H1 (cell line): ENCODE measurements around the gene LRTM2. TPM values are rescaled to one million over a fixed set of nuclear protein-coding genes. Genes with fewer than 3 reads are reported as not detected.

Experiments
- CTCF ChIA-PET: fragments of 300-600 bp; sonication (Branson Sonifier 250); formaldehyde crosslinking; loops from one replicate; lab custom pipeline; 2021; ENCODE audit not compliant: partially characterized antibody; lab: Charles Lee
- POLR2A ChIA-PET: fragments of 300-600 bp; sonication (Branson Sonifier 250); formaldehyde crosslinking; loops from one replicate; lab custom pipeline; 2021; ENCODE audit warnings: inconsistent platforms; ENCODE audit not compliant: partially characterized antibody; lab: Charles Lee
- DNase-seq, 2 experiments: peaks; one replicate each; pipeline versions ENCODE4 v3.0.0 to v3.0.0-alpha.2; 2010 to 2022; ENCODE audit warnings: low spot score in 2 of 2, low read depth in 1 of 2, mixed read lengths in 1 of 2
- FAIRE-seq: peaks from 2 replicates; lab custom pipeline; 2011; peaks lifted over from hg19 to GRCh38; lab: Jason Lieb, UNC
- H2AFZ ChIP-seq: 2 replicates; pipeline ENCODE4 v1.8.1; 2012; ENCODE audit warnings: low read length, inconsistent platforms
- H2AK5ac ChIP-seq: 2 replicates; pipeline ENCODE4 v1.6.1; 2013; ENCODE audit warnings: low read depth, low read length
- H2BK120ac ChIP-seq: replicated peaks from 2 replicates; pipeline ENCODE3; 2013; ENCODE audit warnings: low read depth, low read length, inconsistent platforms
- H2BK12ac ChIP-seq: 2 replicates; pipeline ENCODE4 v1.6.1; 2013; ENCODE audit warnings: low read depth, low read length
- H2BK15ac ChIP-seq: 2 replicates; pipeline ENCODE4 v1.6.1; 2013; ENCODE audit warnings: low read length
- H2BK20ac ChIP-seq: 2 replicates; pipeline ENCODE4 v1.6.1; 2013; ENCODE audit warnings: low read length
- H2BK5ac ChIP-seq: 2 replicates; pipeline ENCODE4 v1.6.1; 2013; ENCODE audit warnings: low read depth, low read length
- H3K14ac ChIP-seq: 2 replicates; pipeline ENCODE4 v1.6.1; 2013; ENCODE audit warnings: inconsistent platforms; ENCODE audit not compliant: insufficient read length
- H3K18ac ChIP-seq: 2 replicates; pipeline ENCODE4 v1.6.1; 2013; ENCODE audit warnings: low read length; ENCODE audit errors: extremely low read depth
- H3K23ac ChIP-seq: 2 replicates; pipeline ENCODE4 v1.6.1; 2013; ENCODE audit warnings: inconsistent platforms; ENCODE audit not compliant: insufficient read length
- H3K23me2 ChIP-seq: 2 replicates; pipeline ENCODE4 v1.6.1; 2013; ENCODE audit warnings: low read depth, low read length
- H3K27ac ChIP-seq: 2 replicates; pipeline ENCODE4 v1.6.1; 2011; ENCODE audit warnings: low read depth, low read length, inconsistent platforms
- H3K27me3 ChIP-seq, 4 experiments: replicated peaks in 1 of 4; 1 replicate in 1 of 4; 2 replicates in 3 of 4; pipeline versions ENCODE4 v1.6.1 to v1.8.1; 2011 to 2013; ENCODE audit warnings: low read length in 3 of 4, mild to moderate bottlenecking in 3 of 4, inconsistent platforms in 2 of 4, mixed read lengths in 2 of 4, moderate library complexity in 1 of 4; ENCODE audit not compliant: control insufficient read depth in 3 of 4, insufficient read depth in 3 of 4; ENCODE audit errors: extremely low read depth in 1 of 4
- H3K36me3 ChIP-seq, 4 experiments: 2 replicates each; pipeline versions ENCODE4 v1.6.1 to v1.8.1; 2011 to 2013; ENCODE audit warnings: mild to moderate bottlenecking in 4 of 4, low read length in 3 of 4, moderate library complexity in 2 of 4, control low read depth in 1 of 4, inconsistent platforms in 1 of 4; ENCODE audit not compliant: insufficient read depth in 4 of 4, control insufficient read depth in 2 of 4
- H3K4ac ChIP-seq: replicated peaks from 2 replicates; pipeline ENCODE3; 2013; ENCODE audit warnings: low read length, low read depth, mixed read lengths, inconsistent platforms; ENCODE audit not compliant: insufficient read length
- H3K4me1 ChIP-seq, 4 experiments: replicated peaks in 1 of 4; 1 replicate in 1 of 4; 2 replicates in 3 of 4; pipeline versions ENCODE4 v1.6.1 to v1.8.1; 2011 to 2013; ENCODE audit warnings: low read length in 3 of 4, inconsistent platforms in 2 of 4, mixed read lengths in 1 of 4; ENCODE audit not compliant: insufficient read depth in 4 of 4, control insufficient read depth in 3 of 4
- H3K4me2 ChIP-seq, 2 experiments: 2 replicates each; pipeline versions ENCODE4 v1.6.1 to v1.8.1; 2011 to 2013; ENCODE audit warnings: low read depth in 2 of 2, low read length in 2 of 2, control low read depth in 1 of 2, inconsistent platforms in 1 of 2, mild to moderate bottlenecking in 1 of 2; ENCODE audit not compliant: insufficient read depth in 1 of 2
- H3K4me3 ChIP-seq, 4 experiments: fragments of 200-600, 300-600 bp in 1 of 4; sonication (generic), shearing (Covaris generic), sonication (Bioruptor Twin) in 1 of 4; 2 replicates each; pipeline versions ENCODE4 v1.5.1 to v1.8.1; 2011 to 2016; ENCODE audit warnings: low read length in 4 of 4, low read depth in 3 of 4, control low read depth in 2 of 4, inconsistent platforms in 2 of 4, mild to moderate bottlenecking in 2 of 4, mixed read lengths in 1 of 4, moderate library complexity in 1 of 4; ENCODE audit not compliant: insufficient read depth in 2 of 4; ENCODE audit errors: extremely low read depth in 1 of 4
- H3K56ac ChIP-seq: replicated peaks from 2 replicates; pipeline ENCODE3; 2013; ENCODE audit warnings: low read depth, mild to moderate bottlenecking, mixed read lengths, low read length, inconsistent platforms; ENCODE audit not compliant: insufficient read length
- H3K79me1 ChIP-seq: 2 replicates; pipeline ENCODE4 v1.6.1; 2013; ENCODE audit warnings: low read depth, low read length, control low read depth
- H3K79me2 ChIP-seq, 2 experiments: 2 replicates each; pipeline versions ENCODE4 v1.6.1 to v1.8.1; 2012 to 2013; ENCODE audit warnings: low read length in 2 of 2, mild to moderate bottlenecking in 2 of 2, inconsistent platforms in 1 of 2; ENCODE audit not compliant: insufficient read depth in 2 of 2, control insufficient read depth in 1 of 2
- H3K9ac ChIP-seq, 4 experiments: replicated peaks in 1 of 4; 1 replicate in 1 of 4; 2 replicates in 3 of 4; pipeline versions ENCODE4 v1.6.1 to v1.8.1; 2011 to 2013; ENCODE audit warnings: low read depth in 3 of 4, low read length in 3 of 4, control low read depth in 2 of 4, mild to moderate bottlenecking in 2 of 4, moderate library complexity in 2 of 4, inconsistent platforms in 1 of 4; ENCODE audit errors: extremely low read depth in 1 of 4
- H3K9me3 ChIP-seq, 2 experiments: 2 replicates each; pipeline versions ENCODE4 v1.6.1 to v1.8.1; 2012 to 2013; ENCODE audit warnings: mild to moderate bottlenecking in 2 of 2, moderate library complexity in 2 of 2, control low read depth in 1 of 2, inconsistent platforms in 1 of 2, low read depth in 1 of 2, low read length in 1 of 2, mixed read lengths in 1 of 2; ENCODE audit not compliant: insufficient read depth in 2 of 2
- H4K20me1 ChIP-seq, 2 experiments: replicated peaks in 1 of 2; 2 replicates each; pipeline versions ENCODE3 to v1.8.1; 2011 to 2013; ENCODE audit warnings: inconsistent platforms in 2 of 2, low read length in 2 of 2, mild to moderate bottlenecking in 1 of 2; ENCODE audit not compliant: insufficient read depth in 2 of 2, control insufficient read depth in 1 of 2
- H4K5ac ChIP-seq: 2 replicates; pipeline ENCODE4 v1.6.1; 2013; ENCODE audit warnings: low read length, low read depth, mixed read lengths, inconsistent platforms; ENCODE audit not compliant: insufficient read length
- H4K8ac ChIP-seq: 2 replicates; pipeline ENCODE4 v1.8.0; 2013; ENCODE audit warnings: mild to moderate bottlenecking, moderate library complexity, low read length, inconsistent platforms; ENCODE audit not compliant: insufficient read depth; ENCODE audit errors: extremely low read depth
- H4K91ac ChIP-seq: replicated peaks from 2 replicates; pipeline ENCODE3; 2013; ENCODE audit warnings: low read length, mixed read lengths, inconsistent platforms; ENCODE audit not compliant: insufficient read length
- CEBPB ChIP-seq: IDR thresholded peaks from 2 replicates; pipeline ENCODE4 v1.6.1; 2012; ENCODE audit warnings: low read depth, low read length
- CHD2 ChIP-seq: IDR thresholded peaks from 2 replicates; pipeline ENCODE4 v1.6.1; 2012; ENCODE audit warnings: low read length, improper control_type of control experiment
- CREB1 ChIP-seq: IDR thresholded peaks from 2 replicates; pipeline ENCODE4 v1.6.1; 2012; ENCODE audit warnings: inconsistent platforms
- GABPA ChIP-seq: IDR thresholded peaks from 2 replicates; pipeline ENCODE4 v1.6.1; 2011; ENCODE audit warnings: mild to moderate bottlenecking, low read length, moderate library complexity, borderline replicate concordance; ENCODE audit not compliant: insufficient read depth
- KDM1A ChIP-seq: fragments of 200-600, 300-600 bp; sonication (generic); IDR thresholded peaks from 2 replicates; pipeline ENCODE4 v1.7.1; 2016; ENCODE audit warnings: mild to moderate bottlenecking, low read length, borderline replicate concordance
- NANOG ChIP-seq: IDR thresholded peaks from 2 replicates; pipeline ENCODE4 v1.6.1; 2011; ENCODE audit warnings: low read length, low read depth, mild to moderate bottlenecking, inconsistent platforms; ENCODE audit not compliant: insufficient read depth, poor library complexity, severe bottlenecking
- NRF1 ChIP-seq: IDR thresholded peaks from 2 replicates; pipeline ENCODE4 v1.6.1; 2011; ENCODE audit warnings: mild to moderate bottlenecking, low read depth, low read length, improper control_type of control experiment
- RNF2 ChIP-seq: fragments of 200-900, 300-1000 bp; sonication (generic); IDR thresholded peaks from 2 replicates; pipeline ENCODE4 v1.7.1; 2016; ENCODE audit warnings: borderline replicate concordance, low read depth, mild to moderate bottlenecking, antibody characterized with exemption, low read length; ENCODE audit not compliant: poor library complexity, severe bottlenecking; ENCODE audit errors: missing control alignments
- RXRA ChIP-seq: IDR thresholded peaks from 2 replicates; pipeline ENCODE4 v1.6.1; 2011; ENCODE audit warnings: low read depth, mild to moderate bottlenecking, low read length, moderate library complexity; ENCODE audit not compliant: insufficient read depth
- USF2 ChIP-seq: IDR thresholded peaks from 2 replicates; pipeline ENCODE4 v1.6.1; 2011; ENCODE audit warnings: low read length, improper control_type of control experiment
- YY1 ChIP-seq: IDR thresholded peaks from 2 replicates; pipeline ENCODE4 v1.6.1; 2011; ENCODE audit warnings: low read depth, mild to moderate bottlenecking, low read length
- ZNF274 ChIP-seq: IDR thresholded peaks from 2 replicates; pipeline ENCODE4 v1.7.0; 2012; ENCODE audit warnings: low read length, borderline replicate concordance; ENCODE audit errors: extremely low read depth
- WGBS, 2 experiments: shearing (Covaris generic) in 1 of 2; methylation state at CpG; one replicate each; pipeline versions ENCODE4 v1.1.6 to v1.1.7; 2013 to 2015; ENCODE audit warnings: low lambda C conversion rate in 2 of 2, mixed read lengths in 2 of 2, inconsistent platforms in 1 of 2, low coverage in 1 of 2, missing lambda C conversion rate in 1 of 2; ENCODE audit not compliant: insufficient replicate concordance in 2 of 2, insufficient coverage in 1 of 2, insufficient read length in 1 of 2; ENCODE audit errors: extremely low coverage in 1 of 2, missing lambda C conversion rate in 1 of 2; 5-methylcytosine and 5-hydroxymethylcytosine counted together
- polyA plus RNA-seq, 7 experiments: library from polyadenylated mRNA; depleted of rRNA in 3 of 7; stranded (reverse) in 5 of 7; unstranded in 2 of 7; fragments of >200 nt in 5 of 7; fragments of 200-250 nt in 2 of 7; gene quantifications; 1 replicate in 5 of 7; 2 replicates in 1 of 7; 4 replicates in 1 of 7; pipeline versions ENCODE4 v1.2.1 to v1.2.3, GENCODE V29; 2011 to 2013; ENCODE audit warnings: missing spikeins in 2 of 7, mixed read lengths in 2 of 7
- total RNA-seq: library from RNA; stranded (reverse); fragmentation: NEBNext Ultra II Directional; extraction: Animal tissue kit (Norgen Biotek cat#: 25700); gene quantifications from 2 replicates; pipeline ENCODE4 v1.2.1, GENCODE V29; 2021

LRTM2 gene
- total and polyA plus RNA-seq, 2 of the 8 experiments (the other 6 are each of a cell fraction or from before 2014, with no cell fraction given) = 0.06 TPM; not detected in 1

- FAIRE-seq (no peak), DNase-seq (no peak)
- Histone ChIP-seq H3K14ac (no peak overlapping the region), H2AFZ (no peak overlapping the region), H3K9ac (no peak overlapping the region), H3K56ac (no peak overlapping the region), H2BK15ac (no peak overlapping the region), H3K23ac (no peak overlapping the region), H3K4me3 (no peak overlapping the region), H3K4me1 (peaks cover 0 to 7% (median 1%) of the 10 kb centered on the region in 4 experiments; a peak in 5 of 7 replicates), H2AK5ac (no peak overlapping the region), H3K4me2 (no peak overlapping the region), H3K27me3 (peaks cover 0 to 7% (median 4%) of the 10 kb centered on the region in 4 experiments; a peak in 5 of 7 replicates), H2BK12ac (no peak overlapping the region), H4K8ac (no peak overlapping the region), H3K27ac (no peak overlapping the region), H3K79me1 (no peaks in the 10 kb centered on the region), H2BK5ac (no peak overlapping the region), H3K18ac (no peak overlapping the region), H3K4ac (no peak overlapping the region), H3K23me2 (peaks cover 7% of the 10 kb centered on the region), H3K79me2 (no peaks in the 10 kb centered on the region), H4K5ac (no peak overlapping the region), H4K91ac (no peak overlapping the region), H2BK120ac (no peak overlapping the region), H3K9me3 (no peaks in the 10 kb centered on the region), H4K20me1 (no peaks in the 10 kb centered on the region), H2BK20ac (no peak overlapping the region), H3K36me3 (no peaks in the 10 kb centered on the region)
- POLR2A ChIA-PET = interaction anchor here (0.7 kb wide), 2 partner anchors 111 to 138 kb away, joined by 3 read pairs; partner anchors contain the start of gene ADIPOR2
- 86% methylated on average over 16 of the region's 16 CpGs; no CpG with 5 or more reads in 1 of the 2 experiments for WGBS, 2 experiments
- CTCF ChIA-PET = interaction anchor here (0.6 to 14.3 kb wide), 22 partner anchors 9 to 890 kb away, joined by 3 to 188 read pairs (median 4); partner anchors contain the start of gene CACNA2D4
- TF ChIP-seq ZNF274 (no peak), GABPA (no peak), RXRA (no peak), CHD2 (no peak), USF2 (no peak), NRF1 (no peak), CEBPB (no peak), CREB1 (no peak), KDM1A (no peak), YY1 (no peak), NANOG (no peak), RNF2 (no peak)
Measured at GRCh38 chr12:1801303-1801975, 18.9 kb upstream of the LRTM2 start.
